Endodermal cell (in vitro differentiated cells): ENCODE measurements around the gene TADA3. TPM values are rescaled to one million over a fixed set of nuclear protein-coding genes. Genes with fewer than 3 reads are reported as not detected.

Experiments
- DNase-seq: peaks from one replicate; pipeline ENCODE4 v3.0.0-alpha.2; 2017
- H3K27ac ChIP-seq: 2 replicates; pipeline ENCODE4 v1.5.1; 2013; ENCODE audit warnings: mild to moderate bottlenecking, low read depth, low read length, moderate library complexity
- H3K27me3 ChIP-seq: 2 replicates; pipeline ENCODE4 v1.6.1; 2013; ENCODE audit warnings: mild to moderate bottlenecking, low read length, moderate library complexity; ENCODE audit not compliant: insufficient read depth, control insufficient read depth, poor library complexity, severe bottlenecking
- H3K36me3 ChIP-seq: 2 replicates; pipeline ENCODE4 v1.7.0; 2013; ENCODE audit warnings: mild to moderate bottlenecking, low read length, moderate library complexity; ENCODE audit not compliant: control insufficient read depth, insufficient read depth
- H3K4me1 ChIP-seq: one replicate; pipeline ENCODE4 v1.7.0; 2013; ENCODE audit warnings: low read length; ENCODE audit not compliant: control insufficient read depth, insufficient read depth
- H3K4me3 ChIP-seq: 2 replicates; pipeline ENCODE4 v1.5.1; 2013; ENCODE audit warnings: mild to moderate bottlenecking, low read length, moderate library complexity
- H3K9ac ChIP-seq: 2 replicates; pipeline ENCODE4 v1.6.1; 2013; ENCODE audit warnings: mild to moderate bottlenecking, low read length, moderate library complexity; ENCODE audit not compliant: poor library complexity, severe bottlenecking; ENCODE audit errors: extremely low read depth
- H3K9me3 ChIP-seq: 2 replicates; pipeline ENCODE4 v1.6.1; 2013; ENCODE audit warnings: mild to moderate bottlenecking, low read length, moderate library complexity; ENCODE audit not compliant: control insufficient read depth
- H3K27ac Mint-ChIP-seq: 2 replicates; pipeline ENCODE4 v1.8.0; 2020; ENCODE audit warnings: mixed read lengths
- H3K27me3 Mint-ChIP-seq: 2 replicates; pipeline ENCODE4 v1.8.0; 2021; ENCODE audit warnings: mild to moderate bottlenecking, mixed read lengths; ENCODE audit not compliant: insufficient read depth
- H3K36me3 Mint-ChIP-seq: 2 replicates; pipeline ENCODE4 v1.8.0; 2020; ENCODE audit warnings: low read depth, mixed read lengths
- H3K4me1 Mint-ChIP-seq: 2 replicates; pipeline ENCODE4 v1.8.0; 2020; ENCODE audit warnings: mixed read lengths
- H3K4me3 Mint-ChIP-seq: 2 replicates; pipeline ENCODE4 v1.8.0; 2020; ENCODE audit warnings: mild to moderate bottlenecking, moderate library complexity, mixed read lengths
- H3K9me3 Mint-ChIP-seq: 2 replicates; pipeline ENCODE4 v1.8.0; 2020; ENCODE audit warnings: mild to moderate bottlenecking, mixed read lengths
- WGBS, 2 experiments: methylation state at CpG; one replicate each; pipeline versions ENCODE4 v1.1.5 to v1.1.7; 2013; ENCODE audit warnings: missing lambda C conversion rate in 2 of 2, mixed read lengths in 1 of 2; ENCODE audit not compliant: insufficient coverage in 1 of 2, insufficient read length in 1 of 2; 5-methylcytosine and 5-hydroxymethylcytosine counted together
- total RNA-seq, 2 donors: library from RNA; stranded (reverse); fragmentation: NEBNext Ultra II Directional in 1 of 2; extraction: Animal tissue kit (Norgen Biotek cat#: 25700) in 1 of 2; gene quantifications; 2 replicates in 1 of 2; 3 replicates in 1 of 2; pipeline ENCODE4 v1.2.1, GENCODE V29; 2021
- TF ChIP-seq, protein P1 (sequence below): fragments of 200-600 bp; sonication (generic); conservative IDR thresholded peaks from 2 replicates; pipeline ENCODE4 v1.5.0; 2021; ENCODE audit warnings: antibody characterized with exemption, mild to moderate bottlenecking

Gene TADA3
- total RNA-seq, 2 donors from 2014 or later: 52.4 to 62.0 TPM

GRCh38 chr3:9837701-9838582, 45.7 kb upstream of the TADA3 start:
- H3K4me1 Mint-ChIP-seq: no peaks in the 10 kb centered on the region
- Histone ChIP-seq H3K9ac (no peak overlapping the region), H3K27ac (no peak overlapping the region), H3K9me3 (no peaks in the 10 kb centered on the region), H3K4me1 (no peaks in the 10 kb centered on the region), H3K27me3 (no peaks in the 10 kb centered on the region), H3K36me3 (peaks cover 38% of the 10 kb centered on the region), H3K4me3 (no peak overlapping the region)
- no peaks in the 10 kb centered on the region for H3K27me3 Mint-ChIP-seq
- DNase-seq: no peak
- no peak overlapping the region for H3K27ac Mint-ChIP-seq
- WGBS, 2 experiments: 94 to 100% methylated on average over 3 to 11 of the region's 12 CpGs
- peaks cover 50% of the 10 kb centered on the region for H3K36me3 Mint-ChIP-seq
- TF ChIP-seq, protein P1, sequence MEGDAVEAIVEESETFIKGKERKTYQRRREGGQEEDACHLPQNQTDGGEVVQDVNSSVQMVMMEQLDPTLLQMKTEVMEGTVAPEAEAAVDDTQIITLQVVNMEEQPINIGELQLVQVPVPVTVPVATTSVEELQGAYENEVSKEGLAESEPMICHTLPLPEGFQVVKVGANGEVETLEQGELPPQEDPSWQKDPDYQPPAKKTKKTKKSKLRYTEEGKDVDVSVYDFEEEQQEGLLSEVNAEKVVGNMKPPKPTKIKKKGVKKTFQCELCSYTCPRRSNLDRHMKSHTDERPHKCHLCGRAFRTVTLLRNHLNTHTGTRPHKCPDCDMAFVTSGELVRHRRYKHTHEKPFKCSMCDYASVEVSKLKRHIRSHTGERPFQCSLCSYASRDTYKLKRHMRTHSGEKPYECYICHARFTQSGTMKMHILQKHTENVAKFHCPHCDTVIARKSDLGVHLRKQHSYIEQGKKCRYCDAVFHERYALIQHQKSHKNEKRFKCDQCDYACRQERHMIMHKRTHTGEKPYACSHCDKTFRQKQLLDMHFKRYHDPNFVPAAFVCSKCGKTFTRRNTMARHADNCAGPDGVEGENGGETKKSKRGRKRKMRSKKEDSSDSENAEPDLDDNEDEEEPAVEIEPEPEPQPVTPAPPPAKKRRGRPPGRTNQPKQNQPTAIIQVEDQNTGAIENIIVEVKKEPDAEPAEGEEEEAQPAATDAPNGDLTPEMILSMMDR: no peak
- no peaks in the 10 kb centered on the region for H3K9me3 Mint-ChIP-seq
- no peak overlapping the region for H3K4me3 Mint-ChIP-seq

DNA sequence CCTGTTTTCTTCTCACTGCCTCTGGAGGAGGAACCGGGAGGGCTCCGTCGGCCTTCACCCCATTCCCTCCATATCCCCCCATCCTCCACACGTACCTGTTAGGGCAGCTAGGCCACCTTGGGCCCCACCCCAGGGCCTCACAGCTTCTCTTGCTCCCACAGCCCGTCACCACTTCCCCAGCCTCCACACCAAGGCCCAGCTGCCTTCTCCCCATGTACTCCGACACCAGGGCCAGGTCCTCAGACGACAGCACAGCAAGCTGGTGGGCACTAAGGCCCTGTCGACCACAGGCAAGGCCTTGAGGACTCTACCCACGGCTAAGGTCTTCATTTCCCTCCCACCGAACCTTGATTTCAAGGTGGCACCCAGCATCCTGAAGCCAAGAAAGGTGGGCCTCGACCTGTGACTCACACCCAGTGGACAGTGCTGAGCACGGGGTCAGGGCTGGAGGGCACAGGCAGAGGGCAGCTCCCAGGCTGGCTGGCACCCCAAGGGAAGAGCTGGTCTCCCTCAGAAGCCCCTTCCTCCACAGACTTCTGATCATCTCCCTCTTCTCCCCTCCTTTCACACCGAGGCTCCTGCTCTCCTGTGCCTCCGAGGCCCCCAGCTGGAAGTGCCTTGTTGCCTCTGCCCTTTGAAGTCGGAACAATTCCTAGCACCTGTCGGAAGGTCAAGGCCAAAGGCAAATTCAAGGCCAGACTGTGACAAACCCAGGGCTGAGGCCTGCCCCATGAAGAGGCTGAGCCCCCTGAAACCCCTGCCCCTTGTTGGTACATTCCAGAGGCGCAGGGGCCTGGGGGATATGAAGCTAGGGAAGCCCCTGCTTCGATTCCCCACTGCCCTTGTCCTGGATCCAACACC, 42.5 kb upstream of the TADA3 start:
- no peak overlapping the region for H3K9ac ChIP-seq
- peaks cover 17% of the 10 kb centered on the region for H3K36me3 ChIP-seq
- TF ChIP-seq, protein P1: no peak
- H3K9me3 Mint-ChIP-seq: no peaks in the 10 kb centered on the region
- peaks cover 26% of the 10 kb centered on the region for H3K36me3 Mint-ChIP-seq
- H3K4me3 Mint-ChIP-seq: no peak overlapping the region
- H3K4me1 Mint-ChIP-seq: no peaks in the 10 kb centered on the region
- H3K9me3 ChIP-seq: no peaks in the 10 kb centered on the region
- no peak overlapping the region for H3K27ac Mint-ChIP-seq
- WGBS, 2 experiments: 89 to 90% methylated on average over 8 to 18 of the region's 18 CpGs
- no peak overlapping the region for H3K27ac ChIP-seq
- DNase-seq: no peak
- no peaks in the 10 kb centered on the region for H3K4me1 ChIP-seq
- no peaks in the 10 kb centered on the region for H3K27me3 Mint-ChIP-seq
- no peaks in the 10 kb centered on the region for H3K27me3 ChIP-seq
- H3K4me3 ChIP-seq: no peak overlapping the region

- H3K36me3 ChIP-seq: peaks cover 10% of the 10 kb centered on the region
- H3K36me3 Mint-ChIP-seq: peaks cover 19% of the 10 kb centered on the region
- no peak overlapping the region for H3K4me3 ChIP-seq
- H3K27ac Mint-ChIP-seq: no peak overlapping the region
- H3K27me3 Mint-ChIP-seq: no peaks in the 10 kb centered on the region
- TF ChIP-seq, protein P1: no peak
- no peaks in the 10 kb centered on the region for H3K9me3 Mint-ChIP-seq
- H3K4me1 ChIP-seq: no peaks in the 10 kb centered on the region
- no peak overlapping the region for H3K9ac ChIP-seq
- no peaks in the 10 kb centered on the region for H3K27me3 ChIP-seq
- H3K4me1 Mint-ChIP-seq: no peaks in the 10 kb centered on the region
- DNase-seq: no peak
- WGBS, 2 experiments: 90% methylated on average over 9 of the region's 9 CpGs; no CpG with 5 or more reads in 1 of the 2 experiments
- H3K27ac ChIP-seq: no peak overlapping the region
- H3K9me3 ChIP-seq: no peaks in the 10 kb centered on the region
- H3K4me3 Mint-ChIP-seq: no peak overlapping the region
Observed at GRCh38 chr3:9833078-9833477, 40.8 kb upstream of the TADA3 start.
